IMR-90 (cell line): Measurements from ENCODE around the gene SIAH1.

Experiments
- BHLHE40 ChIP-seq: fragments of 150-350 bp; IDR thresholded peaks from 2 replicates; pipeline ENCODE4 v1.6.1; 2016; ENCODE audit warnings: mild to moderate bottlenecking, low read depth, low read length
- CHD1 ChIP-seq: IDR thresholded peaks from 2 replicates; pipeline ENCODE4 v1.6.1; 2012; ENCODE audit warnings: low read depth, low read length, improper control_type of control experiment
- CTCF ChIP-seq: conservative IDR thresholded peaks from 2 replicates; pipeline ENCODE4 v1.5.1; 2012; ENCODE audit warnings: mild to moderate bottlenecking, low read depth, low read length, improper control_type of control experiment
- ELK1 ChIP-seq: fragments of 150-350 bp; IDR thresholded peaks from 2 replicates; pipeline ENCODE4 v1.6.1; 2016; ENCODE audit warnings: low read depth, mild to moderate bottlenecking, low read length, moderate library complexity, borderline replicate concordance
- MAFK ChIP-seq: IDR thresholded peaks from 2 replicates; pipeline ENCODE4 v1.6.1; 2012; ENCODE audit warnings: low read depth, low read length, improper control_type of control experiment
- POLR2A ChIP-seq: IDR thresholded peaks from 2 replicates; pipeline ENCODE4 v1.6.1; 2012; ENCODE audit warnings: mild to moderate bottlenecking, low read depth, low read length
- RAD21 ChIP-seq: IDR thresholded peaks from 2 replicates; pipeline ENCODE4 v1.6.1; 2012; ENCODE audit warnings: low read length, improper control_type of control experiment
- RFX5 ChIP-seq: IDR thresholded peaks from 2 replicates; pipeline ENCODE4 v1.8.0; 2012; ENCODE audit warnings: low read depth, mild to moderate bottlenecking, low read length, moderate library complexity
- SMC3 ChIP-seq: fragments of 150-350 bp; IDR thresholded peaks from 2 replicates; pipeline ENCODE4 v1.6.1; 2016; ENCODE audit warnings: low read depth, mild to moderate bottlenecking, antibody characterized with exemption, low read length, moderate library complexity
- USF2 ChIP-seq: fragments of 150-350 bp; IDR thresholded peaks from 2 replicates; pipeline ENCODE4 v1.6.1; 2017; ENCODE audit warnings: mild to moderate bottlenecking, antibody characterized with exemption, low read length, low read depth

- TF ChIP-seq CTCF = no peak
- TF ChIP-seq MAFK = no peak
- no peak for TF ChIP-seq RFX5
- no peak for TF ChIP-seq CHD1
- TF ChIP-seq BHLHE40 = no peak
- TF ChIP-seq POLR2A = no peak
- TF ChIP-seq USF2 = no peak
- TF ChIP-seq RAD21 = no peak
- TF ChIP-seq SMC3 = no peak
- no peak for TF ChIP-seq ELK1
Measured at GRCh38 chr16:48392407-48392806, 7.2 kb upstream of the SIAH1 start.
